Keratinocyte (primary cell): Measurements from ENCODE around the gene METTL24. TPM values are rescaled to one million over a fixed set of nuclear protein-coding genes. Genes with fewer than 3 reads are reported as not detected.

Experiments
- DNase-seq: peaks from one replicate; pipeline ENCODE4 v3.0.0-alpha.2; 2011; ENCODE audit warnings: low read depth, missing footprints, low spot score
- FAIRE-seq: peaks from 2 replicates; lab custom pipeline; 2011; peaks lifted over from hg19 to GRCh38; lab: Jason Lieb, UNC
- H2AFZ ChIP-seq: 2 replicates; pipeline ENCODE4 v1.6.0; 2012; ENCODE audit warnings: low read length, control low read depth, inconsistent platforms; ENCODE audit not compliant: control insufficient read depth
- H3K27ac ChIP-seq: 2 replicates; pipeline ENCODE4 v1.5.1; 2011; ENCODE audit warnings: low read length; ENCODE audit not compliant: control insufficient read depth, insufficient read depth
- H3K27me3 ChIP-seq: 3 replicates; pipeline ENCODE4 v1.6.0; 2011; ENCODE audit warnings: low read length; ENCODE audit not compliant: control insufficient read depth, insufficient read depth; ENCODE audit errors: extremely low read depth
- H3K36me3 ChIP-seq, 2 experiments: 2 replicates in 1 of 2; 3 replicates in 1 of 2; pipeline ENCODE4 v1.5.1; 2011; ENCODE audit warnings: low read length in 2 of 2, mild to moderate bottlenecking in 1 of 2; ENCODE audit not compliant: control insufficient read depth in 2 of 2, insufficient read depth in 2 of 2; ENCODE audit errors: extremely low read depth in 1 of 2
- H3K4me1 ChIP-seq: 3 replicates; pipeline ENCODE4 v1.5.1; 2011; ENCODE audit warnings: low read length; ENCODE audit not compliant: control insufficient read depth, insufficient read depth; ENCODE audit errors: extremely low read depth
- H3K4me2 ChIP-seq: 3 replicates; pipeline ENCODE4 v1.6.0; 2011; ENCODE audit warnings: low read depth, low read length; ENCODE audit not compliant: control insufficient read depth, insufficient read depth; ENCODE audit errors: extremely low read depth
- H3K4me3 ChIP-seq, 3 experiments: fragments of 200-600 bp in 1 of 3; sonication (generic) in 1 of 3; 2 replicates in 2 of 3; 3 replicates in 1 of 3; pipeline ENCODE4 v1.5.1; 2011 to 2016; ENCODE audit warnings: low read length in 3 of 3, mild to moderate bottlenecking in 3 of 3, control low read depth in 2 of 3, inconsistent platforms in 1 of 3, low read depth in 1 of 3, mixed read lengths in 1 of 3, mixed run types in 1 of 3, moderate library complexity in 1 of 3; ENCODE audit not compliant: control insufficient read depth in 2 of 3, insufficient read depth in 2 of 3; ENCODE audit errors: extremely low read depth in 1 of 3
- H3K79me2 ChIP-seq: 2 replicates; pipeline ENCODE4 v1.6.0; 2012; ENCODE audit warnings: low read length; ENCODE audit not compliant: control insufficient read depth, insufficient read depth
- H3K9ac ChIP-seq: 3 replicates; pipeline ENCODE4 v1.6.0; 2011; ENCODE audit warnings: low read length; ENCODE audit not compliant: control insufficient read depth, insufficient read depth; ENCODE audit errors: extremely low read depth
- H3K9me1 ChIP-seq: 3 replicates; pipeline ENCODE4 v1.6.0; 2011; ENCODE audit warnings: low read length; ENCODE audit not compliant: control insufficient read depth, insufficient read depth; ENCODE audit errors: extremely low read depth
- H3K9me3 ChIP-seq: 2 replicates; pipeline ENCODE4 v1.5.1; 2012; ENCODE audit warnings: low read depth, low read length; ENCODE audit not compliant: control insufficient read depth
- H4K20me1 ChIP-seq: 3 replicates; pipeline ENCODE4 v1.6.0; 2011; ENCODE audit warnings: low read length; ENCODE audit not compliant: control insufficient read depth, insufficient read depth; ENCODE audit errors: extremely low read depth
- CTCF ChIP-seq, 3 experiments: IDR thresholded peaks in 1 of 3; conservative IDR thresholded peaks in 1 of 3; optimal IDR thresholded peaks in 1 of 3; 2 replicates in 2 of 3; 3 replicates in 1 of 3; pipeline versions ENCODE3 to v1.5.1; 2011; ENCODE audit warnings: low read length in 3 of 3, mild to moderate bottlenecking in 3 of 3, moderate library complexity in 2 of 3, control low read depth in 1 of 3, inconsistent platforms in 1 of 3; ENCODE audit not compliant: insufficient read depth in 2 of 3; ENCODE audit errors: extremely low read depth in 1 of 3
- EZH2 ChIP-seq: IDR thresholded peaks from one replicate; pipeline ENCODE4 v1.6.1; 2012; ENCODE audit warnings: inconsistent platforms, mild to moderate bottlenecking, low read length, moderate library complexity
- dilution Hi-C: fragments of 300-500 bp; cut with MboI; formaldehyde crosslinking; loops from one replicate; pipeline ENCODE4 v1.7.0; 2020; ENCODE audit warnings: low sequenced_read_pairs; ENCODE audit not compliant: extremely low pct_ligation_motif_present
- polyA plus RNA-seq, 5 experiments: library from polyadenylated mRNA; depleted of rRNA in 3 of 5; stranded (reverse) in 3 of 5; stranded (forward) in 1 of 5; unstranded in 1 of 5; fragments of >200 nt; gene quantifications; 1 replicate in 1 of 5; 2 replicates in 3 of 5; 3 replicates in 1 of 5; pipeline versions ENCODE4 v1.2.1 to v1.2.3, GENCODE V29; 2011 to 2012; ENCODE audit warnings: missing spikeins in 2 of 5, low read depth in 1 of 5, low replicate concordance in 1 of 5

METTL24 gene
- polyA plus RNA-seq, 1 donor (not counting 4 experiments of a cell fraction or from before 2014, with no cell fraction given), result not detected

- H3K9ac ChIP-seq, result no peak overlapping the region
Observed at GRCh38 chr6:110265273-110265672, 92.9 kb downstream of the METTL24 start.

GRCh38 chr6:110256366-110256765 lies 101.8 kb downstream of the METTL24 start:
- H3K27me3 ChIP-seq, result no peaks in the 10 kb centered on the region
- H3K4me1 ChIP-seq, result no peaks in the 10 kb centered on the region
- H3K79me2 ChIP-seq, result no peaks in the 10 kb centered on the region
- no peak overlapping the region for H3K27ac ChIP-seq
- H3K9ac ChIP-seq, result no peak overlapping the region
- no peaks in the 10 kb centered on the region for H3K9me3 ChIP-seq
- H2AFZ ChIP-seq, result no peak overlapping the region
- dilution Hi-C loops, result no loop called here
- TF ChIP-seq CTCF (optimal IDR thresholded peaks at IDR 0.05 in 1 of 3, IDR thresholded peaks at IDR 0.05 in 1 of 3, conservative IDR thresholded peaks at IDR 0.05 in 1 of 3; ENCODE audit: extremely low read depth in 1 of 3, insufficient read depth in 2 of 3, low read length in 3 of 3), result no peak
- no peak for TF ChIP-seq EZH2
- H4K20me1 ChIP-seq, result no peaks in the 10 kb centered on the region
- DNase-seq (no peak), FAIRE-seq (no peak)
- no peak overlapping the region for H3K4me2 ChIP-seq
- H3K36me3 ChIP-seq, result no peaks in the 10 kb centered on the region
- no peak overlapping the region for H3K4me3 ChIP-seq
- no peaks in the 10 kb centered on the region for H3K9me1 ChIP-seq

More at GRCh38 chr6:110265273-110265672, 92.9 kb downstream of the METTL24 start:
- H3K27me3 ChIP-seq, result no peaks in the 10 kb centered on the region
- H3K27ac ChIP-seq, result no peak overlapping the region
- H3K9me1 ChIP-seq, result no peaks in the 10 kb centered on the region
- no peak overlapping the region for H3K4me3 ChIP-seq
- H3K4me1 ChIP-seq, result no peaks in the 10 kb centered on the region
- H3K79me2 ChIP-seq, result no peaks in the 10 kb centered on the region
- H2AFZ ChIP-seq, result no peak overlapping the region
- FAIRE-seq (no peak), DNase-seq (no peak)
- no peaks in the 10 kb centered on the region for H3K36me3 ChIP-seq
- H3K4me2 ChIP-seq, result no peak overlapping the region
- H3K9me3 ChIP-seq, result no peaks in the 10 kb centered on the region
- no peak for TF ChIP-seq CTCF (optimal IDR thresholded peaks at IDR 0.05 in 1 of 3, IDR thresholded peaks at IDR 0.05 in 1 of 3, conservative IDR thresholded peaks at IDR 0.05 in 1 of 3; ENCODE audit: extremely low read depth in 1 of 3, insufficient read depth in 2 of 3, low read length in 3 of 3)
- TF ChIP-seq EZH2, result no peak
- dilution Hi-C loops, result no loop called here
- H4K20me1 ChIP-seq, result no peaks in the 10 kb centered on the region
